Hematopoietic multipotent progenitor cell treated with erythropoietin and hydrocortisone succinate and interleukin-3 and kit ligand, for 6 days (in vitro differentiated cells): ENCODE data around the gene CLPTM1L.
A peak's percentile ranks its signal among the peaks of the same experiment; 100 is the strongest.
"Not testable (repeated sequence)": the region's sequence is repeated elsewhere in the genome, so short reads cannot be mapped to it uniquely, and the experiment has no call there.

Experiments
- DNase-seq: peaks from one replicate; pipeline ENCODE4 v3.0.0-alpha.2; 2015

CLPTM1L gene

DNA sequence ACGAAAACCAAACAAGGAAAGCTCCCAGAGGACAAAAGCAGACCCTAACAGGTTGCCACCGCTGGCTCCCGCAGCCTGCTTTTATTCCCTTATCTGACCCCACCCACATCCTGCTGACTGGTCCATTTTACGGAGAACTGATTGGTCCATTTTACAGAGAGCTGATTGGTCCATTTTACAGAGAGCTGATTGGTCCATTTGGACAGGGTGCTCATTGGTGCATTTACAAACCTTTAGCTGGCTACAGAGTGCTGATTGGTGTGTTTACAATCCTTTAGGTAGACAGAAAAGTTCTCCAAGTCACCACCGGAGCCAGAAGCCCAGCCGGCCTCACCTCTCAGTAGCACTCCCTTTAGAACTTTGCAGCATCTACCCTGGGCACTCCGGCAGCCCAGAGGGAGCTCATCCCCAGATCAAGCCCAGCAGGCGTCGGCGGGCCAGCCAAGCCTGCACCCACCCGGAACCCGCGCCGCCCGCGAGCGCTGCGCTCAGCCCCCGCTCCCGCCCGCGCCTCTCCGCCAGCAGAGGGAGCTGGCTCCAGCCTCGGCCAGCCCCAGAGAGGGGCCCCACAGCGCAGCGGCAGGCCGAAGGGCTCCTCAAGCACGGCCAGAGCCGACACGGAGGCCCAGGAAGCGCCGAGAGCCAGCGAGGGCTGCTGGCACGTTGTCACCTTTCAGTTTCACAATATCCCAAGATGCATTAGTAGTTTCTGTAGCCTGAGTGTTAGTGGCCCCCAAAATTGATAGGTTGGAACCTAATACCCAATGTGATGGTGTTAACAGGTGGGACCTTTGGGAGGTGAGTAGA, 35.3 kb upstream of the CLPTM1L start:
- DNase-seq, result peak; percentile 50

DNA sequence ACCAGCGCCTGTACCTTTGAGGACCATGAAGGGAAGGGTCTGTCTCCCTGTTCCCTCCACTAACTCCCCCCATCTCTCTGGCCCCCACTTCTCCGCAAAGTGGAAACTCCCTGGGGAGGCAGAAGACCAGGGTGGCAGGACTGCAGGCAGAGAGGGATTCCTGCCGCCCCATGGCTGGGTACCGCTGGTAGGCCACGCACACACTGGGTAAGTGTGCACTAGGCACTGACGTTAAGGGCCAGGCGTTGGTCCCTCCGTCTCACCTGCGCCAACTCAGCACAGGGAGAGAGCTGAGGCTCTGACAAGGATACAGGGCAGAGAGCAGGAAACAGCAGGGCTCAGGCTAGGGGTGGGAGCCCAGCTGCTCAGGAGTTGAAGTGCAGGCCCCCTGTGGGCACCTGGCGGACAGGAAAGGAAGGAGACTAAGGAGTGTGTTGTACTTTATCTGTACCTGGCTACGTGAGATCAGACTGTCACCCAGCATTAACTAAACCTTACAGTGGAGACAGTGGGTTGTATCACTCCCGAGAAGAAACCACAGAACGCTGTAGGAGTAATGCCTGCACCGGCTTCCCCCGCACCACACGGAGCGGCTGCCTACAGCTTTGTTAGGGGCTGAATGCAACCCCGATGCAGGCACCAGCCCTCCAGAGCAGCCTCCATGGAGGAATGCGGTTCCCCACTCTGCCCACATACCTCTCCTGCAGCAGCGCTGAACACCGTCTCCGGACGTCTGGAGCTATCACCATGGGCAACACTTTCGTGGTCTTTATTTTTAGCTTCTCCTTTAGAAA, 34.2 kb upstream of the CLPTM1L start:
- DNase-seq, result no peak

GRCh38 chr5:1378096-1378495, 33.2 kb upstream of the CLPTM1L start:
- no peak for DNase-seq

- DNase-seq, result no peak
Measured at GRCh38 chr5:1376981-1377380, 32.1 kb upstream of the CLPTM1L start.

DNA sequence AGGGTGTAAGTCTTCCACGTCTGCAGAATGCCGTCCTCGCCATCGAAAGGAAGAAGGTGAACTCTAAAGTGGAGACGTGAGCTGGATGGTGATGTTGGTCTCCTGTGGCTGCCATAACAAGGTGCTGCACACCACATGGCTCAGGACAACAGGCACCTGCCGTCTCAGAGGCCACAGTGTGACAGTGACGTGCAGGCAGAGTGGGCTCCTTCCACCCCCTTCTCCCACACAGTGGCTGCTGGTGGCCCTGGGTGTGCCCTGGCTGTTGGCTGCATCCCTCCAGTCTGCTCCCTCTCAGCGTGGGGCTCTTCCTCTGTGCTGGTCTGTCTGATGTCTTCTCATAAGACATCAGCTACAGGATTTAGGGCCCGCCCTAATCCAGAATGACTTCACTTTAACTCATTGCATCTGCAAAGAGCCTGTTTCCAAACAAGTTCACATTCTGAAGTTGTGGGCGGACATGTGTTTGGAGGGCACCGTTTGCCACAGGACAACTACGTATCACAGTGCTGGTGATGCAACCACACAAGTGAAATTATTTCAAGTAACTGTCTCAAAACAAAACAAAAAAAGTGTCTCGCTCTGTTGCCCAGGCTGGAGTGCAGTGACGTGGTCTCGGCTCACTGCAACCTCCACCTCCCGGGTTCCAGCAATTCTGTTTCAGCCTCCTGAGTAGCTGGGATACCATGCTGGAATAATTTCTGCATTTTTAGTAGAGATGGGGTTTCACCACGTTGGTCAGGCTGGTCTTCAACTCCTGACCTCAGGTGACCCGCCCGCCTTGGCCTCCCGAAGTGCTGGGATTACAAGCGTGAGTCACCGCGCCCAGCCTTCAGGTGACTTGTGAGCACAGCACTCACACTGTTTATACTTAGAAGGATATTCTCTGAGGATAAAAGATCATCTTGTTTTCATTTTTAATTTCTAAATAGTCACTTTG, 31.2 kb upstream of the CLPTM1L start:
- DNase-seq, result no peak

- DNase-seq, result no peak
Measured at GRCh38 chr5:1374679-1375055, 29.8 kb upstream of the CLPTM1L start.

GRCh38 chr5:1374030-1374678, 29.3 kb upstream of the CLPTM1L start:
- DNase-seq, result no peak

- not testable (repeated sequence) for DNase-seq
Measured at GRCh38 chr5:1371972-1372342, 27.1 kb upstream of the CLPTM1L start.

DNA sequence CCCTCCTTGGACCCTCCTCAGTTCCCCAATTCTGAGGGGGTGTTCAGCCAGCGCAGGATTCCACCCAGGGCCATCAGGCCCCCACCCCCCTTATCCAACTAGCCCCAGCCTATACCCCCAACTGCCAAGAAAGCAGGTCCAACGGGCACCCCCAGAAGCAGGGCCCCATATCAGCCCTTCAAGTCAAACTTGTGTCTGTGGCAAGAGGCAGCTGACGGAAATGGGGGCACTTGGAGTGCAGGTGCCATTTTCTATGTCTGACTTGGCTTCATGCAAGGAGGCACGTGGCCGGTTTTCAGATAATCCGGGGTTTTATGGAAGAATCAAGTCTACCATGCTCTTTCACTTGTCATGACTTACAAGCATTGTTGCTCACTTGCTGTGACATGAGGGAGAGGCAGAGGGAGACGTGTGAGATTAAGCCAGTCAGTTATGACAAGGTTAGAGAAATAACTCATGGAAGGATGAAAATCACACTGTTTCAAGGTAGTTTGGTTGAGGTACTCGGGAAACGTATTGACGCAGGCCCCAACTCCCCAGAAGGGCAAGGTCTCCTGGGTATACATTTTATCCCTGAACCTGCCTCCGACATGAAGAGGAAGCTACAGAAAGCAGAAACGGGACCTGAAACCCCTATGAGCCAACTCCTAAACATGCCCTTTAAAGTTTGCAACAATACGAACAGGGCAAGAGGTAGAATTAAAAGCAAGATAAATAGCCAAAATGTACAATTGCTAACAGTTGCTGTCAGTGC, 26.5 kb upstream of the CLPTM1L start:
- DNase-seq, result no peak

- no peak for DNase-seq
Measured at GRCh38 chr5:1370006-1370405, 25.1 kb upstream of the CLPTM1L start.

DNA sequence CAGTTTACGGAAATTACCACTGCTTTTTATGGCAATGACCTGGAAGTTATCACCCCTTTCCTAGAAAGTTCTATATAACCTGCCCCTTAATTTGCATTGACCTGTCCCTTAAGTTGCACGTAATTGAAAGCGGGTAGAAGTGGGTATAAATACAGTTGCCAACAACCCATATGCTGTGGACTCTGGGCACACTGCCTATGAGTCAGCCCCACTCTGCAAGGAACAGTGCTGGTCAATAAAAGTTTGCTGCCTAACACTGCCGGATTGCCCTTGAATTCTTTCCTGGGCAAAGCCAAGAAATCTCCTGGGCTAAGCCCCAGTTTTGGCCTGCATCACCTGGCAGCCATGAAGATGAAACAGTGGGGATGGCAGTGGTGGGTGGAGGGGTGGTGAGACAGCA, 23.9 kb upstream of the CLPTM1L start:
- DNase-seq, result no peak

DNA sequence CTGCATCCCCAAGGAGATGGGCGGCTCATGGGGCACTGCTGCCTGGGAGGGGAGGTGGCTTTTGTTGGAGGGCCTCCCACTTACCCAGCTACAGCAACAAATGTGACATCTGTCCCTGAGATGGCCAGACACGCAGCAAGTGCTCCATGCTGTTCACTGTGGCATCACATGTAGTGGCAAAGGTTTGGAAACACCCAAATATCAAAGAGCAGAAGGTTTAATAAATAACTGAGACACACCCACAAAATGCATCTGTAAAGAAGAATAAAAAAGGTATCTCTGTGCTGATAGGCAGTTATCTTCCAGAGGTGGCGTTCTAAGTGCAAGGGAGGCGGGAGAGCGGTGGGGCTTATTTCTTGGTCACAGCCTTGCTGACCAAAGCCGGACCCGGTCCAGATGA, 23.3 kb upstream of the CLPTM1L start:
- no peak for DNase-seq

- DNase-seq, result no peak
Measured at GRCh38 chr5:1367149-1367548, 22.2 kb upstream of the CLPTM1L start.

DNA sequence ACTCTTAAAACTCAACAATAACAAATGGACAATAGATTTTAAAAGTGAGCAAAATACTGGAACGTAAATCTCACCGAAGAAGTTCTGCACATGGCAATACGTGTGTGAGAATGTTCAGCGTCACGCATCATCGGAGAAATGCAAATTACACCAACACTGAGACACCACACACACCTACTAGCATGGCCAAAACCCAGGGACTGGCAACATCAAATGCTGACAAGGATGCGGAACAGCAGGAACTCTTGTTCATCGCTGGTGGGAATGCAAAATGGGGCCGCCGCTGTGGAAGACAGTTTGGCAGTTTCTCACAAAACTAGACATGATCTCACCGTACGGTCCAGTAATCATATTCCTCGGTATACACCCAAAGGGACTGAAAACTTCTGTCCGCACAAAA, 21.6 kb upstream of the CLPTM1L start:
- no peak for DNase-seq

- DNase-seq, result no peak
Measured at GRCh38 chr5:1364211-1364610, 19.3 kb upstream of the CLPTM1L start.

- DNase-seq, result no peak
Measured at GRCh38 chr5:1363581-1363980, 18.7 kb upstream of the CLPTM1L start.

DNA sequence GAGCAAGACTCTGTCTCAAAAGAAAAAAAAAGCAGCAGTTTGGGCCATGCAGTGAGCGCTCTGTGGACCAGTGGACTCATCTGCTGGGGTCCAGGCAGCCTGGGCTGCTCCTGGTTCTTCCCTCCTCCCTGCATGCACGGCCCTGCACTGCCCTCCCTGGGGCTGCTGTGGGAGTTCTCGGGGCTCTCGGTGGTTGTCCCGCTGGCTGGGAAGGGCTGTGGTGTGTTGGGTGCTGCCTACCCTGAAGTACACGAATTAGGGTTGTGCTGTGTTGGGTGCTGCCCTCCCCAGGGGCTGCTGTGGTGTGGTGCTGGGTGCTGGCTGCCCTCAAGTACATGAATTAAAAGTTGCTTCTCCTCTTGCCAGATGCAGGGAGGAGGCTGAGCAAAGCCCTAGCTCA, 18.3 kb upstream of the CLPTM1L start:
- no peak for DNase-seq

- DNase-seq, result no peak
Measured at GRCh38 chr5:1362242-1363015, 17.5 kb upstream of the CLPTM1L start.

GRCh38 chr5:1360861-1361260, 16.0 kb upstream of the CLPTM1L start:
- DNase-seq, result no peak

DNA sequence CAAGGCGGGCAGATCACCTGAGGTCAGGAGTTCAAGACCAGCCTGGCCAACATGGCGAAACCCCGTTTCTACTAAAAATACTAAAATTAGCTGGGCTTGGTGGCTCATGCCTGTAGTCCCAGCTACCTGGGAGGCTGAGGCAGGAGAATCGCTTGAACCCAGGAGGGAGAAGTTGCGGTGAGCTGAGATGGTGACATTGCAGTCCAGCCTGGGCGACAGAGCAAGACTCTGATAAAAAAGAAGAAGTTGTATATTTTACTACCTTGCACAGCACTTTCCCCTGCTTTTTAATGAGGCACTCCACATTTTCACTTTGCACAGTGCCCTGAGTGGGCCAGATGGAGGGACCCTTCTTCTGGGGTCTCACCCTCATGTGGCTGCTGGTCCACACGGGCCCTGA, 15.5 kb upstream of the CLPTM1L start:
- not testable (repeated sequence) for DNase-seq

- no peak for DNase-seq
Measured at GRCh38 chr5:1359713-1360112, 14.8 kb upstream of the CLPTM1L start.
